GM21390 (cell line): ENCODE data around the gene ESR1.
"Not testable (repeated sequence)": the region's sequence is repeated elsewhere in the genome, so short reads cannot be mapped to it uniquely, and the experiment has no call there.

Source experiments
- ATAC-seq: cut with Tn5 transposase; IDR thresholded peaks from one replicate; pipeline ENCODE4 v1.9.1; 2021; ENCODE audit not compliant: unreplicated experiment

ESR1 gene

DNA sequence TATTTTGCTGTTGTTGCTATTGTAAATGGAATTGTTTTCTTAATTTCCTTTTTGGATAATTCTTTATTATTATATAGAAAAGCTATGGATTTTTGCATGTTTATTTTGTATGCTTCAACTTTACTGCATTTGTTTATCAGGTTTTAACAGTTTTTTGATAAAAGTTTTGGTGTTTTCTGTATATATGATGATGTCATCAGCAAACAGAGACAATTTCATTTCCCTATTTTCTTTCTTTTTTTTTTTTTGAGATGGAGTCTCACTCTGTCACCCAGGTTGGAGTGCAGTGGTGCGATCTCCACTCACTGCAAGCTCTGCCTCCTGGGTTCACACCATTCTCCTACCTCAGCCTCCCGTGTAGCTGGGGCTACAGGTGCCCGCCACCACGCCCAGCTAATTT, 156.9 kb downstream of the ESR1 start:
- ATAC-seq: not testable (repeated sequence)

- no peak for ATAC-seq
Measured at GRCh38 chr6:151974061-151974617, 166.7 kb downstream of the ESR1 start.

GRCh38 chr6:151975795-151976194, 168.3 kb downstream of the ESR1 start:
- ATAC-seq: no peak

GRCh38 chr6:151988199-151988598, 180.7 kb downstream of the ESR1 start:
- ATAC-seq: not testable (repeated sequence)

DNA sequence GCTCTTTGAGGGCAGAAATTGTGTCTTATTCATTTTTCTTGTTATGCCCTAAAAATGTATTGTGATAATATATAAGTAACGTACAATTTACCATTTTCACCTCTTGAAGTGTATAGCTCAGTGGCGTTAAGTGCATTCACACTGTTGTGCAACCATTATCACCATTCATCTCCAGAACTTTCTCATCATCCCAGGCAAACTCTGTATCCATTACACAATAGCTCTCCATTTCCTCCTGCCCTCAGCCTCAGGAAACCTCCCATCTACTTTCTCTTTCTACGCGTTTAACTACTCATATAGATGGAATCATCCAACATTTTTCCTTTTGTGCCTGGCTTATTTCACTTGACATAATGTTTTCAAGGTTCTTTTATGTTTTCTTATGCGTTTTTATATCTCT, 184.6 kb downstream of the ESR1 start:
- ATAC-seq: no peak

DNA sequence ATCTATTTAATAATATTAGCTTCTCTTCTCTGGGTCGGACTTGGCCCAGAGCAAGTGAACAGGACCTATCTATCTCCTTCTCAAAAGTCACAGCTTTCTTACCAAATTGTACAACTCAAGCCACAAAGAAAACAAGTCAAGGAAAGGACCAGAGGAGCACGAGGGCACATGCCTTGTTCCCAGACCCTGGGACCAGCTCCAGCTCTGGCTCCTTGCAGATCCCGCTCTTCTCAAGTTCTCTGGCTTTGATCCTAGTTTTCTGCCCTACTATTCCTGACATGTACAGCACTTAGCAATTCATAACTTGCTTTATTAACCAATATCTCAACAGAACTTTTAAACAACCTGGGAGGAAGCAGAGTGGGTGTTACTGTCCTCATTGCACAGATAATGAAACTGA, 185.9 kb downstream of the ESR1 start:
- ATAC-seq: no peak

DNA sequence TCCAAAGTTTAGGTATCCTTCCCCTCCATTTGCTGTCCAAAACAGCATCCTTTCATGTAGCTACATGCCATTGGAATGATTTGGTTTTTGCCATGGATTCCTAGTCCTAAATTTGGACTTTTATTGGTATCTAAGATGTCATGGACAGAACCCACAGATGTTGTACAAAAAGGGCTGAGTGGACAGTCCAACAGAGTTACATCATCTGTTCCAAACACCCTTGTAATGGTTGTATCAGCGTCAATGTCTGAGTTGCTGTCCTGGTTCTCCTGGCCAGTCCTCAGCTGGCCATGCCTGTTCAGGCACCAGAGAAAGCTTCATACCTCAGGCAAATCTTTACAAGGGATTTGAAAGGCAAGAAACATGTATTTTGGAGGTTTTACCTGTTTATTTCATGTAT, 191.3 kb downstream of the ESR1 start:
- no peak for ATAC-seq

DNA sequence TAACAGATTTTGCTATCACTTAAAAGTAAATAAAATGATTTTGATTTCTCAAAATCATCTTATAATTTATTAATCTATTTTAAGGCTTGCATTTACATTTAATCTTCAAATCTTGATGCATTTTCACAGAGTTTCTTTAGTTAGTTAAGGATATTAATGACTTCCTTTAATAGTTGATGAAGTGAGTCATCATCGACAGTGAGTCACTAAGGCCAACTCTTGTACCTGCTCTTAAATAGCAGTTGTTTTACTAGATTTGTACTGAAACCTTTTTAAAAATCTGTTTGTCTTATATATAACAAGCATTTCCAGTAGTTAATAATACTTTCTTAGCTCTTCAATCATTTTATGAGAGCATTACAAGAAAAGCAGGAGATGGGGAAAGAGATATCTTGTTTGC, 191.7 kb downstream of the ESR1 start:
- ATAC-seq: no peak

DNA sequence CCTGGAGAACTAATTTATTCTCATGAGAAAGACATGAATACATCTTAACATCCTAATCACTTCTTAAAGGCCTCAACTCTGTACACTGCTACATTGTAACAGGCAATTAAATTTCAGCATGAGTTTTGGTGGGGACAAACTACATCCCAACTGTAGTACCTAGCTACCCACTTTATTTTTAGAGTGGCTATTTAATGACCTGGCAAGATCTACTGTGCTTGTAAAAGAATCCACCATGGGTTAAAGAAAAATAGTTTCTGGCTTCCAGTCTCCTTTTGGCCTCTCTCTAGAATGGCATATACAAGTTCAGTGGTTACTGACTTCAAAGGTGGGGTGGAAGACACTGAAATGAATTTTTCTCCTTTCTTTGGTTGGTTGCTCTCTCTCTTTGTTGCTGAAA, 193.9 kb downstream of the ESR1 start:
- no peak for ATAC-seq

GRCh38 chr6:152002306-152002705, 194.8 kb downstream of the ESR1 start:
- ATAC-seq: no peak

DNA sequence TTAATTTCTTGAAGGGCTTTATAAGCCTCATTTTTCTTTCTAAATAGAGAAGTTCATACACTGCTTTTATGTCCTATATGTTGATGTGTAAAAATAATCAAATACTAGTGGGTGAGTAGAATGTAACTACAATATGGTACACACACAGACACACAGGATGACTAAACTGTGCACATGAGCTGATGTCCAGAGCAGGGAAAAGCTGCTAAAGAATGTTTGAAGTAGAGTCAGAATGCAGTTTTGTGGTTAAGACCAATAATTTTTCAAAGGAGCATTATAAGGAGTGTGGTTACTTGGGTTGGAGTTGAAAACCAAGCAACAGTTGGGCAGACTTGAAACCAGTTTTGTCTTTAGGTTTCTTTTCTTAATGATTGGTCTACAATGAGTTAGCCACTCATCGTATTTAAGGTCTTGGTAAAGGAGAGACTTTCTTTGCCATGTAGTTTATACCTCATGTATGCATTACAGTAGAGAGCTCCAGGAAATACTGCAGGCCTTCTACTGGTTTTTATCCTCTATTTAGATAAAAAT, 196.6 kb downstream of the ESR1 start:
- no peak for ATAC-seq

DNA sequence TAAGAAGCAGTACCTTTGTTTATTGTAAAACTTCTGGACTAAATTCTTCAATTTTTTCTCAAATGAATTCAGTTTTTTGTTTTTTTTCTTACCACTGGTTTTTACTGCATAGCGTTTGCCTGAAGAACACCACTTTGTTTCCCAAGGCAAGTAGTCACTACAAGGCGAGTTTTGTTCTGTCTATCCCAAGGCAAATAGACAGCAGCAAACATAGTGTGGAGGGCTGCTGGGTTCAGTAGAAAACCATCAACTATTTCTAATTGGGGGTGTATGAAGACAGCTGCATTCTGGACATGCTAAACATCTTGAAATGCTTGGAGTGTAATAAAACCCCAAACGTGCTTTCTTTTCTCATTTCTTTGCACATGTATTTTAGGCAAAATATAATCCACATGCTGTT, 197.4 kb downstream of the ESR1 start:
- no peak for ATAC-seq

GRCh38 chr6:152008779-152009178, 201.3 kb downstream of the ESR1 start:
- ATAC-seq: no peak

- ATAC-seq: no peak
Measured at GRCh38 chr6:152012227-152012626, 204.7 kb downstream of the ESR1 start.

DNA sequence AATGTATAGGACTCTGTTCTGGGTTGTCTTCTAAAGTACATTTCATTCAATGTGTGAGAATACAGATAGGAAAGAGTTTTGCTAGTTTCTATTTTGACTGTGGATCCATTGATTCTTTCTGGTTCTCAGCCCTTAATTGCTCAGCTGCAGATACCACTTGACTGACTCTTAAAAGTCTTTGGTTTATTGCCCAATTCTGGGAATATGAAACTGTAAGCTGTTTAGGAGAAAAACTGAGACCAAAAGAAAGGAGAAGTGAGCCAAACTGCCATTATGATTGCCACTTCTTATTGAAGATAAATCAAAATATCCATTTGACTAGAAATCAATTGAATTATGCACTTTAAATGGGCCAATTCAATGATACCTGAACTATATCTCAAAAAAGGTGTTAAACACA, 211.4 kb downstream of the ESR1 start:
- no peak for ATAC-seq

- no peak for ATAC-seq
Measured at GRCh38 chr6:152022303-152022702, 214.8 kb downstream of the ESR1 start.

DNA sequence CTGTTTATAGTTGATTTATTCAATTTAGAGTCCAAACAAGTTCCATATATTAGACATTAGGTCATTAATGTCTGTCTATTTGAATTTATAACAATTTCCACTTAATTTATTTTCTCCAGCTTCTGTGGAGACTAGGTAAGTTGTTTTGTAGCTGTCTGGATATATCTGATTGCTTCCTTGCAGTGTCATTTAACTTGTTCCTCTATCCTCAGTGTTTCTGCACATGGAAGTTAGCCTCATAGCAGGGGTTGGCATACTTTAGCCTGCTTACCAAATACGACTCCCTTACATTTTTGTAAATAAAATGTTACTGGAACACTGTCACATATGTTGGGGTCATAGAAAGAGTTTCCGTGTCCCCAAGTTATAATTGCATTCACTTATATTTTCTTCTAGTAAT, 216.1 kb downstream of the ESR1 start:
- ATAC-seq: no peak

GRCh38 chr6:152026291-152026690, 218.8 kb downstream of the ESR1 start:
- no peak for ATAC-seq

- not testable (repeated sequence) for ATAC-seq
Measured at GRCh38 chr6:152026744-152027143, 219.3 kb downstream of the ESR1 start.

DNA sequence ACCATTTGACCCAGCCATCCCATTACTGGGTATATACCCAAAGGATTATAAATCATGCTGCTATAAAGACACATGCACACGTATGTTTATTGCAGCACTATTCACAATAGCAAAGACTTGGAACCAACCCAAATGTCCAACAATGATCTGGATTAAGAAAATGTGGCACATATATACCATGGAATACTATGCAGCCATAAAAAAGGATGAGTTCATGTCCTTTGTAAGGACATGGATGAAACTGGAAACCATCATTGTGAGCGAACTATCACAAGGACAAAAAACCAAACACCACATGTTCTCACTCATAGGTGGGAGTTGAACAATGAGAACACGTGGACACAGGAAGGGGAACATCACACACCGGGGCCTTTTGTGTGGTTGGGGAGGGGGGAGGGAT, 226.3 kb downstream of the ESR1 start:
- not testable (repeated sequence) for ATAC-seq

DNA sequence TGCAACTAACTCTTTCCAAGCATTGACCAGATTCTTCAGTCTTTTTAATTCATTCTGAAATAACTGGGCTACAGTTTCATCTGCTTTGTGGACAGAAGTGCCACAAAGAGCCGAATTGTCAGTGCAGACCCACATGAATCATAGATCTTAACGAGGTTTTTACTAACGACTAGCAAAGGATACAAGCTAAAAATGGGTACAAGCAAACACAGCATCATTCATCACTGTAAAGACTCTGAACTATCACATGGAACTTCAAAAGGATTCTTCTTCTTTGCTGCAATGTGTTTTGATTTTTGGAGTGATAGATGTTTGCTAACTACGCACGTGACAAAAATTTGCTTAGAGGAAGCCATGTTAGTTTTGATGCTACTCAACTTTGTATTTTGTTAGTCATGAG, 227.1 kb downstream of the ESR1 start:
- ATAC-seq: no peak

- no peak for ATAC-seq
Measured at GRCh38 chr6:152046118-152046517, 238.6 kb downstream of the ESR1 start.

- no peak for ATAC-seq
Measured at GRCh38 chr6:152048921-152049320, 241.4 kb downstream of the ESR1 start.
